ENCODE results near the gene C2orf92. TPM values are rescaled to one million over a fixed set of nuclear protein-coding genes. Genes with fewer than 3 reads are reported as not detected.

The C2orf92 gene
- polyA plus RNA-seq, 1 donor from 2014 or later = 1.4 TPM

- Mint-ChIP-seq H3K4me3 (no peak overlapping the region), H3K27ac (no peak overlapping the region), H3K36me3 (peaks cover 2% of the 10 kb centered on the region), H3K9me3 (peaks cover 0 to 4% (median 2%) of the 10 kb centered on the region in 3 donors), H3K4me1 (peaks cover 0 to 3% (median 0%) of the 10 kb centered on the region in 3 donors), H3K27me3 (no peaks in the 10 kb centered on the region)
Observed at GRCh38 chr2:97733341-97734035, 64.0 kb downstream of the C2orf92 start.

- Mint-ChIP-seq H3K27ac (no peak overlapping the region), H3K4me1 (peaks cover 0 to 3% (median 0%) of the 10 kb centered on the region in 3 donors), H3K36me3 (peaks cover 2% of the 10 kb centered on the region), H3K4me3 (no peak overlapping the region), H3K27me3 (no peaks in the 10 kb centered on the region), H3K9me3 (peaks cover 0 to 4% (median 2%) of the 10 kb centered on the region in 3 donors)
Observed at GRCh38 chr2:97734061-97735051, 64.8 kb downstream of the C2orf92 start.

- H3K27me3 Mint-ChIP-seq = no peaks in the 10 kb centered on the region
- peaks cover 2% of the 10 kb centered on the region for H3K36me3 Mint-ChIP-seq
- H3K9me3 Mint-ChIP-seq = peaks cover 0 to 4% (median under 1%) of the 10 kb centered on the region in 3 donors
- no peak overlapping the region for H3K4me3 Mint-ChIP-seq
- no peak overlapping the region for H3K27ac Mint-ChIP-seq
- peaks cover 0 to 3% (median 0%) of the 10 kb centered on the region in 3 donors for H3K4me1 Mint-ChIP-seq
Observed at GRCh38 chr2:97735161-97735561, 65.6 kb downstream of the C2orf92 start.

GRCh38 chr2:97736185-97736584, 66.7 kb downstream of the C2orf92 start:
- Mint-ChIP-seq H3K4me3 (no peak overlapping the region), H3K27me3 (no peaks in the 10 kb centered on the region), H3K27ac (no peak overlapping the region), H3K9me3 (peaks cover 0 to 4% (median 0%) of the 10 kb centered on the region in 3 donors), H3K4me1 (peaks cover 4 to 6% (median 5%) of the 10 kb centered on the region in 3 donors), H3K36me3 (peaks cover 2% of the 10 kb centered on the region)

DNA sequence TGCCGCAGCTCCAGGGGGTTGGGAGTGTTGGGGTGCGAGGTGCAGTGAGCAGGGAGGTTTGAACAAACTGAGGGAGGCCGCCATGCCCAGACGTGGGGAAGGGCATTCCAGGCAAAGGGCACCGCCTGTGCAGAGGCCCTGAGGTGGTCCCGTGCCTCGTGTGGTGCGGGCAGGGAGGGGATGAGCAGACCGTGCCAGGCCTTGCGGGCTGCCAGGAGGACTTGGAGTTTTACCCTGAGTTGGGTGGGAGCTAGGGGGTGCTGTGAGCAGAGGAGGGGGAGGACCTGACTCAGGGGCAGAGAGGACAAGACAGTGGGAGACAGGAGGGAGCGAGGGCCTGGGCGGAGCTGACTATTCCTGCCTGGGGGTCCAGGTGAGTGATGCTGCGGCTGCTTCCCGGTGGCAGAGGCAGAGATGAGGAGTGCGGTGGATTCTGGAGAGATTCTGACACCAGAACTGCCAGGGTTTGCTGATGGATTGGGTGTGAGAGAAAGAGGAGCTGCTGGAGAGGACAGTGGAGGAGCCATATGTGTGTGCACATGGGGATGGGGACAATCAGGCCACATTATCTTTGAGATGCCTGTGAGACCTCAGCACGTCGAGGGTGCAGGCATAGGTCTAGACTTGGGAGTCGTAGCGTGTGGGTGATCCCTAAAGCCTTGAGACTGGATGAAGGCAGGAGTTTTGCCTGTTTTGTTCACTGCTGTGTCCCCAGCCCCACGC, 67.3 kb downstream of the C2orf92 start:
- Mint-ChIP-seq H3K4me1 (peaks cover 5 to 10% (median 7%) of the 10 kb centered on the region in 3 donors), H3K27me3 (no peaks in the 10 kb centered on the region), H3K9me3 (peaks cover 0 to 4% (median 0%) of the 10 kb centered on the region in 3 donors), H3K36me3 (peaks cover 2% of the 10 kb centered on the region), H3K4me3 (no peak overlapping the region), H3K27ac (peak overlapping the region in 1 of 3 donors; percentile 28)

- peaks cover 4% of the 10 kb centered on the region for H3K36me3 Mint-ChIP-seq
- no peaks in the 10 kb centered on the region for H3K27me3 Mint-ChIP-seq
- peaks cover 5 to 13% (median 11%) of the 10 kb centered on the region in 3 donors for H3K4me1 Mint-ChIP-seq
- H3K9me3 Mint-ChIP-seq = peaks cover 0 to 4% (median 0%) of the 10 kb centered on the region in 3 donors
- peak overlapping the region in 1 of 4 donors; percentile 39 for H3K4me3 Mint-ChIP-seq
- H3K27ac Mint-ChIP-seq = peak overlapping the region in 1 of 3 donors; percentile 28
Observed at GRCh38 chr2:97737421-97738178, 68.1 kb downstream of the C2orf92 start.

DNA sequence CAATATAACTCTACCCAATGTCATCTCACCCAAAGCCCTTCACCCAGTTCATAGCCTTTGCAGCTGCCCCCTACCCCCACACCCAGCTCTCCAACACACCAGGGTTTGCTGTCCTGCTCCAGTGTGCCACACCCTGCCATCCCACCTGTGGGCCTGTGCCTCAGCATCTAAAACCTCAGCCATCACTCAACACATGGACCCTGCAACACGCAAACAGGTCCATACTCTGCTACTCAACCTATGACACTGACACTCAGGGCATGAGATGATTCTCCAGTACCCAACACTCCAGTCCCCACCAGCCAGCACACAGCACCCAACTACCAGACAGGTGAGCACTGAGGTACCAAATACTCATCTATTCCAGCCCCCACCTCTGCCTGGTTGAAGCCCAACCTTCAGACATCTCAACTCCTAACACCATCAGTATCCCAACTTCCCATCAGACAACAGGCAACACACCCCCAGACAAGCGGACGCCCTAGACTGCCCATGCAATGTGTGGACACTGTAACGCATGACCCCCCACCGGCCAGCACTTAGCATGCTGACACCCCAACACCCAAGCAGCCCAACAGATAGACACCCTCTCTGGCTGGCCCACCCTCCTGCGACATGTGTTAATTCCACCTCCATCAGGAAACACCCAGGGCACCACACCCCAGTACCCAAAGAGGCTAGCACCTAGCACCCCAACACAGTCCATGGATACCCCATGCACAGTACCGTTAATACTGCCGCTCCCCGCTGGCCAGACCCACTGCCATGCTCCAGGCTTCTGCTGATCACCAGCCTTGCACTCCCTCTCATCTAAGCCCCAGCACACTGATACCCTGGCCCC, 68.9 kb downstream of the C2orf92 start:
- Mint-ChIP-seq H3K4me1 (peaks cover 5 to 16% (median 14%) of the 10 kb centered on the region in 3 donors), H3K9me3 (peaks cover 0 to 4% (median 0%) of the 10 kb centered on the region in 3 donors), H3K4me3 (peak overlapping the region in 1 of 4 donors; percentile 39), H3K27ac (peak overlapping the region in 2 of 3 donors; percentile 5 to 86), H3K27me3 (no peaks in the 10 kb centered on the region), H3K36me3 (peaks cover 4% of the 10 kb centered on the region)

DNA sequence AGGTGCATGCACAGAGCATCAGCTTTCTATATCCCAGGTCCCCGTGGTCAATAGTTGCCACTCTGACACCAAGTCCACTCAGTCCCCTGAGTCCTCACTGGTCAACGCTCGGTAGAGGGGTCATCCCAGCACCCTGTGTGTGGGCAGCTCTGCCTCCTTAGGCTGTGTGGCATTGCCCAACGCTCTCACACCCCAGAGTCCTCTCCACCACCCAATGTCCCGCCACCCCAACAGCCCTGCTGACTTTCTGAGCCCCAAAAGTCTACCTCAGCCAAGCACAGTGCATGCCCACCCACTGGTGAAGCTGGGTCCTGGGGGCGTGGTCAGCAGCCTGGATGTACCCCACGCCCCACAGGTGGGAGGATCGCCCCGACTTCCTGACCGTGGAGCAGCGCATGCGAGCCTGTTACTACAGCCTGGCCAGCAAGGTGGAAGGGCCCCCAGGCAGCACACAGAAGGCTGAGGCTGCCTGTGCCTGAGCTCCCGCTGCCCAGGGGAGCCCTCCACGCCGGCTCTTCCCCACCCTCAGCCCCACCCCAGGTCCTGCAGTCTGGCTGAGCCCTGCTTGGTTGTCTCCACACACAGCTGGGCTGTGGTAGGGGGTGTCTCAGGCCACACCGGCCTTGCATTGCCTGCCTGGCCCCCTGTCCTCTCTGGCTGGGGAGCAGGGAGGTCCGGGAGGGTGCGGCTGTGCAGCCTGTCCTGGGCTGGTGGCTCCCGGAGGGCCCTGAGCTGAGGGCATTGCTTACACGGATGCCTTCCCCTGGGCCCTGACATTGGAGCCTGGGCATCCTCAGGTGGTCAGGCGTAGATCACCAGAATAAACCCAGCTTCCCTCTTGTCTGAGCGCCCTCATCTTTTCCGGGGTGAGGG, 69.7 kb downstream of the C2orf92 start:
- Mint-ChIP-seq H3K27me3 (no peaks in the 10 kb centered on the region), H3K36me3 (peaks cover 9% of the 10 kb centered on the region), H3K4me1 (peaks cover 5 to 16% (median 14%) of the 10 kb centered on the region in 3 donors), H3K27ac (peak overlapping the region in 2 of 3 donors; percentile 5 to 86), H3K9me3 (peaks cover 0 to 2% (median 0%) of the 10 kb centered on the region in 3 donors), H3K4me3 (no peak overlapping the region)

GRCh38 chr2:97739893-97740245, 70.4 kb downstream of the C2orf92 start:
- peaks cover 10% of the 10 kb centered on the region for H3K36me3 Mint-ChIP-seq
- no peak overlapping the region for H3K4me3 Mint-ChIP-seq
- H3K27me3 Mint-ChIP-seq = no peaks in the 10 kb centered on the region
- peak overlapping the region in 1 of 3 donors; percentile 74 for H3K27ac Mint-ChIP-seq
- peaks cover 5 to 17% (median 16%) of the 10 kb centered on the region in 3 donors for H3K4me1 Mint-ChIP-seq
- H3K9me3 Mint-ChIP-seq = peaks cover 0 to 2% (median 0%) of the 10 kb centered on the region in 3 donors

- Mint-ChIP-seq H3K4me3 (peak overlapping the region in 1 of 4 donors; percentile 34), H3K9me3 (peaks cover 0 to 2% (median 0%) of the 10 kb centered on the region in 3 donors), H3K36me3 (peaks cover 10% of the 10 kb centered on the region), H3K27ac (peak overlapping the region in 1 of 3 donors; percentile 74), H3K4me1 (peaks cover 11 to 22% (median 19%) of the 10 kb centered on the region in 3 donors), H3K27me3 (no peaks in the 10 kb centered on the region)
Observed at GRCh38 chr2:97740590-97741182, 71.2 kb downstream of the C2orf92 start.

DNA sequence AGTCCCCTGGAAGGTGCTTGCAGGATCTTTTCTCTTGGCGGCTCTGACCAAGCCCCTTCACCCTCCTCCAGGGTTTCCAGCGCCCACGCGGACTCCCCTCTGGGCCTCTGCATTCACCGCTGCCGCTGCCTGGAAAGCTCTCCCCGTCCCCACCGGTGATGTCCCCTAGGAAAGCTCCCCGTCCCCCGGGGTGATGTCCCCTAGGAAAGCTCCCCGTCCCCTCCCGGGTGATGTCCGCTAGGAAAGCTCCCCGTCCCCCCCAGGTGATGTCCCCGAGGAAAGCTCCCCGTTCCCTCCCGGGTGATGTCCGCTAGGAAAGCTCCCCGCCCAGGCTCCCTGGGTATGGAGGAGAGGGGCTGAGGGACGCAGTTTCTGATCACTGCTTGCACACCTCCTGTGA, 71.7 kb downstream of the C2orf92 start:
- H3K4me3 Mint-ChIP-seq = no peak overlapping the region

DNA sequence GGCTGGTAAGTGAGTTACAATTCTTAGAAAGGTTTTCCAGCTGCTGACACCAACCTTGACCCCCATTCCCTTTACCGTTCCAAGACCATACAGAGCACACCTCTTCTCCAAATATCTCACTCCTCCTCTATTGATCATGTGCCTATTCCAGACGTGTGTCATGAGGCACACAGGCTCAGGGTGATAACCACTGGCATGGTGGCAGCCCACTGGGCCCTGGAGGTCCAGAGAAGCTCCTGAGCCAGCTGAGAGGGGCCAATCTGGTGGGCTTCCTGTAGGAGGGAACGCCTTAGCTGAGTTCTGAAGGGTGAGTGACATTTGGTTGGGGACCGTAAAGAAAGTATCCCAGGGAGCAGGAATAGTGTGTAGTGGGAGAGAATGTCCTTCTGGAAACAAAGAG, 72.2 kb downstream of the C2orf92 start:
- Mint-ChIP-seq H3K9me3 (peaks cover 0 to 2% (median 0%) of the 10 kb centered on the region in 3 donors), H3K4me1 (peaks cover 20 to 28% (median 24%) of the 10 kb centered on the region in 3 donors), H3K27ac (peak overlapping the region in 1 of 3 donors; percentile 73), H3K4me3 (peak overlapping the region in 2 of 4 donors; percentile 13 to 45), H3K36me3 (peaks cover 9% of the 10 kb centered on the region), H3K27me3 (no peaks in the 10 kb centered on the region)

More for the DNA sequence above, 71.7 kb downstream of the C2orf92 start:
- H3K4me1 Mint-ChIP-seq = peaks cover 16 to 26% (median 21%) of the 10 kb centered on the region in 3 donors
- no peak overlapping the region for H3K27ac Mint-ChIP-seq
- peaks cover 0 to 2% (median 0%) of the 10 kb centered on the region in 3 donors for H3K9me3 Mint-ChIP-seq
- no peaks in the 10 kb centered on the region for H3K27me3 Mint-ChIP-seq
- H3K36me3 Mint-ChIP-seq = peaks cover 9% of the 10 kb centered on the region

Data from IgD-negative memory B cell (primary cell).